Esophagus muscularis mucosa (tissue), 4 donors: ENCODE data around the gene GPM6B. TPM values are rescaled to one million over a fixed set of nuclear protein-coding genes. Genes with fewer than 3 reads are reported as not detected.

ENCODE experiments used
- DNase-seq: peaks from one replicate; pipeline ENCODE4 v3.0.0-alpha.2; 2017; ENCODE audit errors: extremely low spot score
- H3K27ac ChIP-seq, 4 donors: fragments of 200-600 bp; sonication (generic); replicated peaks in 1 of 4; 1 replicate in 3 of 4; 2 replicates in 1 of 4; pipeline ENCODE4 v1.5.1; 2016 to 2019; ENCODE audit warnings: mild to moderate bottlenecking in 1 of 4
- H3K27me3 ChIP-seq, 4 donors: fragments of 200-600 bp; sonication (generic); one replicate each; pipeline versions ENCODE4 v1.5.1 to v1.6.0; 2016 to 2019
- H3K36me3 ChIP-seq, 4 donors: fragments of 200-600 bp; sonication (generic); one replicate each; pipeline ENCODE4 v1.5.1; 2016 to 2019
- H3K4me1 ChIP-seq, 4 donors: fragments of 200-600 bp; sonication (generic); one replicate each; pipeline ENCODE4 v1.5.1; 2016 to 2019
- H3K4me3 ChIP-seq, 4 donors: fragments of 200-600 bp; sonication (generic); 1 replicate in 2 of 4; 2 replicates in 2 of 4; pipeline ENCODE4 v1.5.1; 2016 to 2019; ENCODE audit warnings: mild to moderate bottlenecking in 4 of 4, moderate library complexity in 1 of 4
- H3K9me3 ChIP-seq, 4 donors: fragments of 200-600 bp; sonication (generic); 1 replicate in 3 of 4; 2 replicates in 1 of 4; pipeline ENCODE4 v1.5.1; 2016 to 2019
- CTCF ChIP-seq, 3 experiments: fragments of 200-600 bp in 2 of 3; fragments of 450-650 bp in 1 of 3; sonication (generic) in 2 of 3; IDR thresholded peaks; one replicate each; pipeline ENCODE4 v1.5.1; 2017 to 2019; ENCODE audit warnings: antibody characterized with exemption in 3 of 3, mild to moderate bottlenecking in 2 of 3, moderate library complexity in 1 of 3
- EP300 ChIP-seq: sonication (generic); formaldehyde crosslinking; IDR thresholded peaks from one replicate; pipeline ENCODE4 v1.6.1; 2017; ENCODE audit warnings: antibody characterized with exemption
- POLR2A ChIP-seq: fragments of 450-650 bp; IDR thresholded peaks from one replicate; pipeline ENCODE4 v1.6.1; 2017; ENCODE audit warnings: antibody characterized with exemption, moderate library complexity, mild to moderate bottlenecking, low read depth
- POLR2AphosphoS5 ChIP-seq, 2 donors: sonication (generic); formaldehyde crosslinking; IDR thresholded peaks; one replicate each; pipeline ENCODE4 v1.6.1; 2017; ENCODE audit warnings: antibody characterized with exemption in 2 of 2
- WGBS: methylation state at CpG from one replicate; pipeline ENCODE4 v1.1.5; 2018; 5-methylcytosine and 5-hydroxymethylcytosine counted together
- intact Hi-C: fragments of 100-400 bp; cut with DNase I; formaldehyde crosslinking; loops from one replicate; pipeline ENCODE4 v1.15.1; 2023
- total RNA-seq, 4 donors: library from RNA; depleted of rRNA; stranded (reverse); fragments of >200 nt; gene quantifications; one replicate each; pipeline versions ENCODE4 v1.1.0 to v1.2.1, GENCODE V29; 2016

GPM6B gene
- total RNA-seq, 4 donors from 2014 or later = 33.2 to 57.2 (median 45.2) TPM

DNA sequence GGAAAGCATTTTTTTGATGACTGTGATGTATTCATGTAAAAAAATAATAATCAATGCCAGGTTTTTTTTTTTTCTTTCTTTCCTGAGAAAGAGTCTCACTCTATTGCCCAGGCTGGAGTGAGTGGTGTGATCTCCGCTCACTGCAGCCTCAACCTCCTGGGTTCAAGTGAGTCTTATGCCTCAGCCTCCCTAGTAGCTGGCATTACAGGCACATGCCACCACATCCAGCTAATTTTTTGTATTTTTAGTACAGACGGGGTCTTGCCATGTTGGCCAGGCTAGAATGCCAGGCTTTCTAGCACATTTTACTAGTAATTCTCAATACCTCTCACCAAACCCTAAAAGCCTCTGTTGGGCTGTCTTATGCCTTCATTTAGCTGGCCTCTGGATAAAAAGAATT lies 25.7 kb downstream of the GPM6B start:
- H3K4me1 ChIP-seq = peaks cover 0 to 29% (median 20%) of the 10 kb centered on the region in 4 donors
- no peak for DNase-seq
- no peak overlapping the region for H3K4me3 ChIP-seq
- 91% methylated on average over 2 of the region's 2 CpGs for WGBS
- no peak for TF ChIP-seq POLR2AphosphoS5 (IDR thresholded peaks at IDR 0.05)
- no peak for TF ChIP-seq POLR2A
- no peak for TF ChIP-seq CTCF (IDR thresholded peaks at IDR 0.05)
- no peak for TF ChIP-seq EP300
- peaks cover 0 to 4% (median 0%) of the 10 kb centered on the region in 4 donors for H3K27me3 ChIP-seq
- intact Hi-C loops = no loop called here
- no peaks in the 10 kb centered on the region for H3K9me3 ChIP-seq
- H3K36me3 ChIP-seq = no peaks in the 10 kb centered on the region
- peak overlapping the region; percentile 69 to 81 (median 76) for H3K27ac ChIP-seq

DNA sequence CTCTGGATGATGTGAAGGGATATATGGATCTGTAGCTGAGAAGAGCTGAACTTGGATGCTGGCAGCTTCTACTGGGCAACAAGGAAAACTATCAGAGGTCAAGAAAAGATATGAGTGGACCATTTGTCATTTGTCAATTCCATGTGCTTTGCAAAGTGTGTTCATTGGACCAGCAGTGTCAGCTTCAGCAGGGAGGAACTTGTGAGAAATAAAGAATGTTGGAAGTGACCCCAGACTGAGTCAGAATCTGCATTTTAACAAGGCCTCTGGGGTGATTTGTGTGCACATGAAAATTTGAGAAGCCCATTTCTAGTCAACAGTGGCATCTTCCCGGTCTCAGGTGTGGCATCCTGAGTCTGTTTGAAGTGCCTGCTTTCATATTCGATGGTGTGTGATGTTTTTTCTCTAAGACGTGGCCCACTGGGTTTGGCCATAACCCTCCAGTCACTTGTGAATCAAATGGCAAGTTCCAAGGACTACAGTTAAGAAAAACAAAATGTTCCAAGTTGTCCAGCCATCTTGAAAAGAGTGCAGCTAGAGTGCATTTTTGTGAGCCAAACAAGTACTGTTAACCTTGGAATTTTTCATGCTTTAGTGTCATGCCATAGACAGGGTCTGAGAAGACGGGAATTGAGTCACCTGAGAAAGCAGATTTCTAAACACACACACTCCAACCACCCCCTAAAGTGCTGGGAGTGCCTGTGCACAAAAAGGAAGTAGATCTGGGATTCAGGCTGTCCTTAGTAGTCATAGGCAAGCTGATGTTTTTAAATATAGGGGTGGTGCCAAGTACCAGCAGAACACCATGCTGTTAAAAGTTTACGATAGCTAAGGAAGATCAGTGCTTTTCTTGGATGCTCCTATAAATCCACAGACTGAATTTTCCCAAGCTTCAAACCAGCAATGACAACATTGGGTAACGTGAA lies 26.4 kb downstream of the GPM6B start:
- Histone ChIP-seq H3K27ac (peak overlapping the region; percentile 69 to 81 (median 76)), H3K36me3 (no peaks in the 10 kb centered on the region), H3K9me3 (no peaks in the 10 kb centered on the region), H3K27me3 (peaks cover 0 to 4% (median 0%) of the 10 kb centered on the region in 4 donors), H3K4me3 (no peak overlapping the region), H3K4me1 (peaks cover 0 to 29% (median 20%) of the 10 kb centered on the region in 4 donors)
- WGBS = 59% methylated on average over 6 of the region's 6 CpGs
- DNase-seq = no peak
- intact Hi-C loops = no loop called here
- TF ChIP-seq CTCF (IDR thresholded peaks at IDR 0.05) = no peak
- TF ChIP-seq POLR2A = no peak
- TF ChIP-seq POLR2AphosphoS5 (IDR thresholded peaks at IDR 0.05) = no peak
- no peak for TF ChIP-seq EP300

- intact Hi-C loops = no loop called here
- TF ChIP-seq EP300 = no peak
- TF ChIP-seq CTCF (IDR thresholded peaks at IDR 0.05) = no peak
- TF ChIP-seq POLR2A = no peak
- TF ChIP-seq POLR2AphosphoS5 (IDR thresholded peaks at IDR 0.05) = no peak
- Histone ChIP-seq H3K36me3 (no peaks in the 10 kb centered on the region), H3K4me1 (peaks cover 0 to 13% (median 10%) of the 10 kb centered on the region in 4 donors), H3K9me3 (no peaks in the 10 kb centered on the region), H3K27me3 (peaks cover 0 to 7% (median 0%) of the 10 kb centered on the region in 4 donors), H3K27ac (no peak overlapping the region), H3K4me3 (no peak overlapping the region)
- WGBS = 76% methylated on average over 8 of the region's 8 CpGs
- DNase-seq = no peak
Measured at GRCh38 chrX:13786048-13786447, 30.8 kb downstream of the GPM6B start.

- no peak for TF ChIP-seq POLR2A
- no peak for TF ChIP-seq POLR2AphosphoS5 (IDR thresholded peaks at IDR 0.05)
- no peak for TF ChIP-seq EP300
- no peak for TF ChIP-seq CTCF (IDR thresholded peaks at IDR 0.05)
- peaks cover 0 to 3% (median 0%) of the 10 kb centered on the region in 4 donors for H3K27me3 ChIP-seq
- no peak for DNase-seq
- peaks cover 0 to 1% (median 0%) of the 10 kb centered on the region in 4 donors for H3K36me3 ChIP-seq
- H3K4me3 ChIP-seq = no peak overlapping the region
- H3K27ac ChIP-seq = no peak overlapping the region
- no peaks in the 10 kb centered on the region for H3K9me3 ChIP-seq
- H3K4me1 ChIP-seq = peaks cover 0 to 14% (median 5%) of the 10 kb centered on the region in 4 donors
- 66% methylated on average over 4 of the region's 7 CpGs for WGBS
- intact Hi-C loops = no loop called here
Measured at GRCh38 chrX:13780868-13781427, 35.9 kb downstream of the GPM6B start.
